ENCODE results near the gene DNHD1.

Gene DNHD1

DNA sequence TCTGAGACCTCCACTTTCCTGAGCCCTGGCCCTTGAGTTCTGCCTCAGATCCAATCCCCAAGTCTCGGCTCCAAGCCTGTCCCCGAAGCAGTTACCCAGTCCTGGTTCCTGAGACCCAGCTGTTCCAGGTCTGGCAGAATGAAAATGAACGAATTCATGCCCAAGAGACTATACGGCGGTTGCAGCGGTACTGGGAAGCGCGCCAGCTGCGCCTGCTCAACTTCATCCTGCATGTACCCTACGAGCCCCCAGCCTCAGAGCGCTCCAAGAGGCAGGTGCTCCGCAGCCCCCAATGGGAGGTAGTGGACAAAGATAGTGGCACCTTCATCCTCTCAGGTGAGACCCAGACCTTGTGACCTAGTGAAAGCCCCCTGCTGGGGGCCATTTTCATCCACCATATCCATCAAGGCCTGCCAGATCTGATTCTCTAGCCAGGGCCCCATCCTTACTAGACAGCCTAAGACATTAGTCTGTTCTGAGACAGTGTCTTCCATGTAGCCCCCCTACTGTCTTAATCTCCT, 42.7 kb downstream of the DNHD1 start:
- Histone ChIP-seq H3K4me1 (ENCODE audit: control insufficient read depth, insufficient read depth, low read length) (peaks cover 7% of the 10 kb centered on the region), H3K27me3 (ENCODE audit: control insufficient read depth, insufficient read depth, low read length) (no peaks in the 10 kb centered on the region), H3K9ac (ENCODE audit: low read length) (no peak overlapping the region), H3K27ac (ENCODE audit: low read depth, low read length) (no peak overlapping the region), H3K36me3 (ENCODE audit: control insufficient read depth, insufficient read depth, low read length) (peaks cover 6% of the 10 kb centered on the region; the same call in 1 of the 2 replicates), H3K9me3 (ENCODE audit: control insufficient read depth, insufficient read depth, low read depth, low read length) (no peaks in the 10 kb centered on the region), H3K4me3 (ENCODE audit: low read depth, low read length) (no peak overlapping the region)

DNA sequence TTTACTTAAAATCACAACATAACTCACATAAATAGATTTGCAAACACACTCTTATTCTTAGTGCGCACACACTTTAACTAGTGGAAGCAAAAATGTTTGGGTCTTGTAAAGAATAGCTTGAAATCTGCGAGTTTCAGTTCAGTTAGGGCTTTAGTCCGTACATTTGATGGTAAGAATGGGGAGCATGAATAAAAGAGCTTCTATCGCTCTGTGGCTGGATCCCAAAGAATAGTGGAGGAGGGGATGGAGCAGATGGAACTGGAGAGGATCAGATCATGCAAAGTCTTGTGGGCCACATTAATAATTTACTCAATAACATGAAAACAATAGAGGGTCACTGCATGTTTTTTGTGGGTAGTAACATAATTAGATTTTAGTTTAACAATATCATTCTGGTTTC, 44.3 kb downstream of the DNHD1 start:
- Histone ChIP-seq H3K27ac (ENCODE audit: low read depth, low read length) (no peak overlapping the region), H3K36me3 (ENCODE audit: control insufficient read depth, insufficient read depth, low read length) (peaks cover 8% of the 10 kb centered on the region; the same call in 1 of the 2 replicates), H3K27me3 (ENCODE audit: control insufficient read depth, insufficient read depth, low read length) (no peaks in the 10 kb centered on the region), H3K4me3 (ENCODE audit: low read depth, low read length) (no peak overlapping the region), H3K4me1 (ENCODE audit: control insufficient read depth, insufficient read depth, low read length) (peaks cover 7% of the 10 kb centered on the region), H3K9ac (ENCODE audit: low read length) (no peak overlapping the region), H3K9me3 (ENCODE audit: control insufficient read depth, insufficient read depth, low read depth, low read length) (no peaks in the 10 kb centered on the region)

- Histone ChIP-seq H3K4me1 (ENCODE audit: control insufficient read depth, insufficient read depth, low read length) (peaks cover 7% of the 10 kb centered on the region), H3K27me3 (ENCODE audit: control insufficient read depth, insufficient read depth, low read length) (no peaks in the 10 kb centered on the region)
Measured at GRCh38 chr11:6542727-6543126, 45.6 kb downstream of the DNHD1 start.

GRCh38 chr11:6544921-6545850, 48.1 kb downstream of the DNHD1 start:
- no peak overlapping the region for H3K27ac ChIP-seq (ENCODE audit: low read depth, low read length)
- no peaks in the 10 kb centered on the region for H3K27me3 ChIP-seq (ENCODE audit: control insufficient read depth, insufficient read depth, low read length)
- H3K36me3 ChIP-seq (ENCODE audit: control insufficient read depth, insufficient read depth, low read length): peaks cover 19% of the 10 kb centered on the region; the same call in 1 of the 2 replicates
- no peaks in the 10 kb centered on the region for H3K4me1 ChIP-seq (ENCODE audit: control insufficient read depth, insufficient read depth, low read length)
- H3K4me3 ChIP-seq (ENCODE audit: low read depth, low read length): no peak overlapping the region
- H3K9ac ChIP-seq (ENCODE audit: low read length): no peak overlapping the region
- no peaks in the 10 kb centered on the region for H3K9me3 ChIP-seq (ENCODE audit: control insufficient read depth, insufficient read depth, low read depth, low read length)

More at GRCh38 chr11:6542727-6543126, 45.6 kb downstream of the DNHD1 start:
- H3K27ac ChIP-seq (ENCODE audit: low read depth, low read length): no peak overlapping the region
- H3K36me3 ChIP-seq (ENCODE audit: control insufficient read depth, insufficient read depth, low read length): peaks cover 15% of the 10 kb centered on the region; the same call in 1 of the 2 replicates
- H3K9me3 ChIP-seq (ENCODE audit: control insufficient read depth, insufficient read depth, low read depth, low read length): no peaks in the 10 kb centered on the region
- no peak overlapping the region for H3K9ac ChIP-seq (ENCODE audit: low read length)
- H3K4me3 ChIP-seq (ENCODE audit: low read depth, low read length): no peak overlapping the region

DNA sequence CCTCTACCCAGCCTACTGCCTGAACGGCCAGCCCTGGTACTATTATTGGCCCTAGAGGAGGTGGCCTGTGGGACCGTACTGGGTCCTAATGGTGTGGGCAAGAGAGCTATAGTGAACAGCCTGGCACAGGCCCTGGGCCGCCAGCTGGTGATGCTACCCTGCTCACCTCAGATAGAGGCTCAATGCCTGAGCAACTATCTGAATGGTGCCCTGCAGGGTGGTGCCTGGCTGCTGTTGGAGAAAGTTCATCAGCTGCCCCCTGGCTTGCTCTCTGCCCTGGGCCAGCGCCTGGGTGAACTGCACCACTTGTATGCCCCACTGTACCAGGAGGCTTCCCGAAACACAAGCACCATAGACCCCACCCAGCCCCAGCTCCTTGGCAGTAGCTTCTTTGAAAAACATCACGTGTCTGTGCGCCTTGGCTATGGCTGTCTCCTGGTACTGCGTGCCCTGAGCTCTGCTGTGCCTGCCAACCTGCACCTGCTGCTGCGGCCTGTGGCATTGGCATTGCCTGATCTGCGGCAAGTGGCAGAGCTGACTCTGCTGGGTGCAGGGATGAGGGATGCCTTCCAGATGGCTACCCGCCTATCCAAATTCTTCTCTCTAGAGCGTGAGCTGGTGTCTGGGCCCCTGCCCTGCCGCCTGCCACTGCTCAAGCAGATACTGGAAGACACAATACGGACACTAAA, 49.0 kb downstream of the DNHD1 start:
- H3K4me3 ChIP-seq (ENCODE audit: low read depth, low read length): no peak overlapping the region
- H3K36me3 ChIP-seq (ENCODE audit: control insufficient read depth, insufficient read depth, low read length): peaks cover 19% of the 10 kb centered on the region; the same call in 1 of the 2 replicates
- H3K27me3 ChIP-seq (ENCODE audit: control insufficient read depth, insufficient read depth, low read length): no peaks in the 10 kb centered on the region
- no peaks in the 10 kb centered on the region for H3K4me1 ChIP-seq (ENCODE audit: control insufficient read depth, insufficient read depth, low read length)
- no peaks in the 10 kb centered on the region for H3K9me3 ChIP-seq (ENCODE audit: control insufficient read depth, insufficient read depth, low read depth, low read length)
- H3K9ac ChIP-seq (ENCODE audit: low read length): no peak overlapping the region
- H3K27ac ChIP-seq (ENCODE audit: low read depth, low read length): no peak overlapping the region

GRCh38 chr11:6546735-6547134, 49.7 kb downstream of the DNHD1 start:
- H3K9ac ChIP-seq (ENCODE audit: low read length): no peak overlapping the region
- H3K4me1 ChIP-seq (ENCODE audit: control insufficient read depth, insufficient read depth, low read length): no peaks in the 10 kb centered on the region

GRCh38 chr11:6547177-6547576, 50.1 kb downstream of the DNHD1 start:
- Histone ChIP-seq H3K27me3 (ENCODE audit: control insufficient read depth, insufficient read depth, low read length) (no peaks in the 10 kb centered on the region), H3K4me1 (ENCODE audit: control insufficient read depth, insufficient read depth, low read length) (no peaks in the 10 kb centered on the region), H3K9me3 (ENCODE audit: control insufficient read depth, insufficient read depth, low read depth, low read length) (no peaks in the 10 kb centered on the region), H3K27ac (ENCODE audit: low read depth, low read length) (no peak overlapping the region), H3K9ac (ENCODE audit: low read length) (no peak overlapping the region), H3K36me3 (ENCODE audit: control insufficient read depth, insufficient read depth, low read length) (peaks cover 19% of the 10 kb centered on the region; the same call in 1 of the 2 replicates), H3K4me3 (ENCODE audit: low read depth, low read length) (no peak overlapping the region)

More at GRCh38 chr11:6546735-6547134, 49.7 kb downstream of the DNHD1 start:
- H3K4me3 ChIP-seq (ENCODE audit: low read depth, low read length): no peak overlapping the region
- H3K27ac ChIP-seq (ENCODE audit: low read depth, low read length): no peak overlapping the region
- H3K9me3 ChIP-seq (ENCODE audit: control insufficient read depth, insufficient read depth, low read depth, low read length): no peaks in the 10 kb centered on the region
- no peaks in the 10 kb centered on the region for H3K27me3 ChIP-seq (ENCODE audit: control insufficient read depth, insufficient read depth, low read length)
- peaks cover 19% of the 10 kb centered on the region; the same call in 1 of the 2 replicates for H3K36me3 ChIP-seq (ENCODE audit: control insufficient read depth, insufficient read depth, low read length)

DNA sequence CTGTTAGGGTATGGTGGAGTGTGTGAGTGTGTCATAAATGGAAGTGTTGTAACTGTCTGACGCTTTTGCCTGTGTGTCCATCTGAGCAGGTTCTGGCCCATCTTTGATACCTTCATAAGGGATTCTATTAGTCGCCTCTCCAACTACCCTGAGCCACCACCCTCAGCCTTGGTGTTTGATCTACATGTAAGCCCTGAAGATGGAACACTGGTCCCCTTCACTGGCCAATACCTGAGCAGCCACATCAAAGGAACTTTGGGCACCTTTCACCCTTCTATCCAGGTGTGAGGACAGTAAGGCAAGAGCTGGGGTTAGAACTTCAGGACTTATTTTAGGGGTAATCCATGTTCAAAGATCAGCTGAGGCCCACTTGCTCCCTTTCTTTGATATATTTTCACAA, 51.0 kb downstream of the DNHD1 start:
- H3K4me1 ChIP-seq (ENCODE audit: control insufficient read depth, insufficient read depth, low read length): no peaks in the 10 kb centered on the region
- H3K27ac ChIP-seq (ENCODE audit: low read depth, low read length): no peak overlapping the region
- no peak overlapping the region for H3K9ac ChIP-seq (ENCODE audit: low read length)
- H3K9me3 ChIP-seq (ENCODE audit: control insufficient read depth, insufficient read depth, low read depth, low read length): no peaks in the 10 kb centered on the region
- no peaks in the 10 kb centered on the region for H3K27me3 ChIP-seq (ENCODE audit: control insufficient read depth, insufficient read depth, low read length)
- peaks cover 19% of the 10 kb centered on the region; the same call in 1 of the 2 replicates for H3K36me3 ChIP-seq (ENCODE audit: control insufficient read depth, insufficient read depth, low read length)
- H3K4me3 ChIP-seq (ENCODE audit: low read depth, low read length): no peak overlapping the region

- Histone ChIP-seq H3K36me3 (ENCODE audit: control insufficient read depth, insufficient read depth, low read length) (peaks cover 19% of the 10 kb centered on the region; the same call in 1 of the 2 replicates), H3K27ac (ENCODE audit: low read depth, low read length) (no peak overlapping the region), H3K4me1 (ENCODE audit: control insufficient read depth, insufficient read depth, low read length) (no peaks in the 10 kb centered on the region), H3K9me3 (ENCODE audit: control insufficient read depth, insufficient read depth, low read depth, low read length) (no peaks in the 10 kb centered on the region), H3K9ac (ENCODE audit: low read length) (no peak overlapping the region), H3K4me3 (ENCODE audit: low read depth, low read length) (no peak overlapping the region), H3K27me3 (ENCODE audit: control insufficient read depth, insufficient read depth, low read length) (no peaks in the 10 kb centered on the region)
Measured at GRCh38 chr11:6548641-6549040, 51.6 kb downstream of the DNHD1 start.

DNA sequence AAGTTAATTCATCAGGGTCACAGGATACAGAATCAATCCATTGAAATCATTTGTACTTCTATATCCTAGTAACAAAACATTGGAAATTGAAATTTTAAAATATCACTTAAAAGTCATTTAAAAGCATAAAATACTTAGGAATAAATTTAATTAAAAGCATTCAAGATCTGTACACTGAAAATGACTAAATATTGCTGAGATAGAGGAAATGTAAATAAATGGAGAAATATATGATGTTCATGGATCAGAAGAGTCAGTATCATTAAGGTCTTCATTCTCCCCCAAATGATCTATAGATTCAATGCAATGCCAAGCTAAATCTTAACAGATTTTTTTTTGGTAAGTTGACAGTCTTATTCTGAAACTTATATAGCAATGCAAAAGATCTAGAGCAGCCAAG, 56.6 kb downstream of the DNHD1 start:
- Histone ChIP-seq H3K27ac (ENCODE audit: low read depth, low read length) (no peak overlapping the region), H3K9me3 (ENCODE audit: control insufficient read depth, insufficient read depth, low read depth, low read length) (no peaks in the 10 kb centered on the region), H3K4me3 (ENCODE audit: low read depth, low read length) (no peak overlapping the region), H3K9ac (ENCODE audit: low read length) (no peak overlapping the region), H3K27me3 (ENCODE audit: control insufficient read depth, insufficient read depth, low read length) (no peaks in the 10 kb centered on the region), H3K36me3 (ENCODE audit: control insufficient read depth, insufficient read depth, low read length) (no peaks in the 10 kb centered on the region), H3K4me1 (ENCODE audit: control insufficient read depth, insufficient read depth, low read length) (no peaks in the 10 kb centered on the region)
